ENCODE measurements around the gene EGFR.

Gene EGFR

DNA sequence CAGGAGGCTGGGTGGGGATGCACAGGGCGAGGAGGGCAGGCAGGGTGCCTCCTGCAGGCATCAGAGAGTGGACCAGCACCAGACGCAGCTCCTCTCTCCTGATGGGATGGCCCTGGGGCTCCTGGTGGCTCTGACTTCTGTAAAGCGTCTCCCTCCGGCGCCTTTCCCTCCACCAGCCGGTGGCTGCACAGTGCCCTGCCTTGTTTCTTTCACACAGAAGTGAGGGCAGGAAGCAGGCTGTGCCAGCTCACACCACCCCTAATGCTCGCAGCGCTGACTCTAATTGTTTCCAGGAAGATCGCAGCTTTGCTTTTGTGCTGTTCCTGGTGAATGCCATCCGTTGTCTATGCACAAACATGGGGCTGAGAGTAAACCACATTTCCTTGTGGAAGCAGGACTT is 194.0 kb downstream of the EGFR start:
- DNase-seq (ENCODE audit: low read depth) = no peak

DNA sequence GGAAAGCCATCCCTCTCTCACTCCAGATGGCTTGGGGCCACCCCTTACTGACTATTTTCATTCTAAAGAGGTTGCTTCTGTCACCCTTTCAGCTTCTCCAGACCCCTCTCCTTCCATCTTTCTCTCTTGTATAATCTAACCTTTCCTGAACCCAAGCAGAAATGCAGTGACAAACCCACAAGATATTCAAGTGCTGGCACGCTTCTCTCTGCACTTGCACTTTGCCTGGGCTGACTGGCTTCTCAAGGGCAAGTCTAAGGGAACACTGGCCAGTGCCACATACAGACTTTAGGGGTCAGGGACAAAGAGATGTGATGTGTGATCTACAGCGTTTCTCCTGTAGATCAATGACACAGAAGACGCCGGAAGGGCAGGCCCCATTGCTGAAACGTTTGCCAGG is 195.9 kb downstream of the EGFR start:
- DNase-seq (ENCODE audit: low read depth) = no peak

- DNase-seq (ENCODE audit: low read depth) = no peak
These were observed 204.2 kb downstream of the EGFR start for GRCh38 chr7:55223023-55223422.

DNA sequence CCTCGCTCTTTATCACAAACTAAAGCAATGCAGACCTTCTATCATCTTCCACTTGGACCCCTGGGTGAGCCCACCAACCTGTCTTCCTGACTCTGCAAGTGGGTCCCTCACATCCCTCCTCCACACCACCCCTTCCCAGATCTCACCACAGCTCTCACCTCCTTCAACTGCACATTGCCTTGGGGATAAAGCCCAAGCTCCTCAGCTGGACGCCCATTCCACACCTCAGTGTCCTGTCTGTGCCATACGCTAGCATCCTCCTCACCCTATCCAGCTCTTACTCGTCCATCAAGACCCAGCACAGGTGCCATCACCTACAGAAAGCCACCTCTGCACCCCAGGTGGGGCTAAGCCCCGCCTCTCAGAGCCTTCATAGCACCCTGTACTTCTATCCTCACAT is 205.3 kb downstream of the EGFR start:
- no peak for DNase-seq (ENCODE audit: low read depth)

DNA sequence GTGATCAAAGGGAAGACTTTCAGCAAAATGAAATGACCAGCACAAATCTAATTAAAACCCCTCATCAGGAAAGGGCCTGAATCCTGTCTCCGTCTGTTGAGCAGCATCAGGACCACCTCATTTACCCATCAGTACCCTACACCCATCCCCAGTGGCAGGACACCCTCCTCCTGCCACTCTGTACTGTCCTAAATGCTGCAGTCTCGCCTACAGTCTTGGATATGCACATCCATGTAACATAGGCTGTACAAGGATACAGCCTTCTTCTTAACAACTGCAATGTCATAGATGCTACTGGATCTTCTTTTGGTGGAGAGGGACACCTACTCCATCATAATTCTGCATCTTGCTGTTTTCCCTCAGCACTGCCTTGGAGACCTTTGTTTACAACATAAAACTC is 206.0 kb downstream of the EGFR start:
- DNase-seq (ENCODE audit: low read depth) = no peak

GRCh38 chr7:55230014-55230413 is 211.2 kb downstream of the EGFR start:
- no peak for DNase-seq (ENCODE audit: low read depth)

GRCh38 chr7:55231736-55232280 is 213.0 kb downstream of the EGFR start:
- no peak for DNase-seq (ENCODE audit: low read depth)

DNA sequence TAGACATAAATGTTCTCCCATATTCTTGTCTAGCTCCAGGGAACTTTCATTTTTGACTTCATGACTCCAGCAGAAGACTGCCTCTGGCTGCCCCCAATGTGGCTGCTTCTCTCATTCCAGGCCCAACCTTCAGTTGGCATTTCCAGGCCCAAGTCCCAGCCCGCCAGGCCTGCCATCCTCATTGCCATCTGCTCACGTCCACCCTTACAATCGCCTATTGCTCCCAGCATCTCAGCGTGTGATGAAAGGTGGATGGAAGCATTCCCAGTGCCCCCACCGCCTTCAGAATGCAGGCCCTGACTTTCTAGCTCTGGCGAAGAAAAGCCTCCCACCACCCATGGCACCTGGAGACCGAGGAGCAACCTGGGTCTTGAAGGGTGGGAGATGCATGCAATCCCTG is 214.2 kb downstream of the EGFR start:
- DNase-seq (ENCODE audit: low read depth) = no peak

GRCh38 chr7:55234408-55234807 is 215.6 kb downstream of the EGFR start:
- DNase-seq (ENCODE audit: low read depth) = no peak

GRCh38 chr7:55235115-55235514 is 216.3 kb downstream of the EGFR start:
- DNase-seq (ENCODE audit: low read depth) = no peak

- DNase-seq (ENCODE audit: low read depth) = no peak
These were observed 217.0 kb downstream of the EGFR start for GRCh38 chr7:55235801-55236200.

DNA sequence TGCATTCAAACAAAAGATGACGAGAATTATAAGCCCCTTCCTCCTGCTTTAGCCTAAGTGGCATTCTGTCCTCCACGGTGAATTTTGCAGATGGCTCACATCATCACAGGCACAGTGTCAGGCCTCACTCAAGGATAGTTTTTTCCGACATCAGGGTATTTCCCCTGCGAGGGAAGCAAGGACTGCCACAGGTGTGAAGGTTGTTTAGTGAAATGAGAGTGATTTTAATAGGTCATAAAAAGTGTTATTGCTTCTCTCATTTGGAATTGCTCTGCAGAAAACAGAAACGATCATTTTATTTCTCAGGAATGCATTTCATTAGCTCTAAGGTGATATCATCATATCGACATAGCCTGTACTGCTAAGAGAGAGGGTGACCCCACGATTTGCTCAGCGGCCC is 217.7 kb downstream of the EGFR start:
- no peak for DNase-seq (ENCODE audit: low read depth)

DNA sequence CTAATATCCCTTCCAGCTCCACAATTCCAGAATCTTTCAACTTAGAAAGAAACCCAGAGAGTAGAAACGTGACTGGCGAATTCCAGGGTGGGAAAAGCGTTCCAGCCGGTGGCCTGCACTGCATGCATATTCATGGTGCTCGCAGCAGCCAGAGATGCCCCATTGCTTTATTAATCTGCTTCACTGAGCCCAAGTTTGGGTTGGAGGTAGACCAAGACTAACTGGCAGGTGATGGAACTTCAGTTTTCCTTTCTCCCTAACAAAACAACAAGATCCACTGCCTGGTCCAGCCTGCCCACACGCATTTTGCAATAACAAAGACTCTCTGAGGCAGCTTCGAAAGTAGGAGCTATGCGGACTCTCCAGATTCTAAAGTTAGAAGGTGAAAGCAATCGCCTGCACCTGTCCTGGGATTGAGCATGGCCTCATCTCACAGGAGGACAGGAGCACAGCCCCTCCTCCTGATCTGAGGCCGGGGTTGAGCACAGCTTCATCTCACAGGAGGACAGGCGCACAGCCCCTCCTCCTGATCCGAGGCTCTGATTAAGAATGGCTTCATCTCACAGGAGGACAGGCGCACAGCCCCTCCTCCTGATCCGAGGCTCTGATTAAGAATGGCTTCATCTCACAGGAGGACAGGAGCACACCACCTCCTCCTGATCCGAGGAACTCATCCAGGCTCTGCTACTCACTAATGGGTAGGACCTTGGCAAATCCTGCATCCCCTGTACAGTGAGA is 218.5 kb downstream of the EGFR start:
- DNase-seq (ENCODE audit: low read depth) = no peak

DNA sequence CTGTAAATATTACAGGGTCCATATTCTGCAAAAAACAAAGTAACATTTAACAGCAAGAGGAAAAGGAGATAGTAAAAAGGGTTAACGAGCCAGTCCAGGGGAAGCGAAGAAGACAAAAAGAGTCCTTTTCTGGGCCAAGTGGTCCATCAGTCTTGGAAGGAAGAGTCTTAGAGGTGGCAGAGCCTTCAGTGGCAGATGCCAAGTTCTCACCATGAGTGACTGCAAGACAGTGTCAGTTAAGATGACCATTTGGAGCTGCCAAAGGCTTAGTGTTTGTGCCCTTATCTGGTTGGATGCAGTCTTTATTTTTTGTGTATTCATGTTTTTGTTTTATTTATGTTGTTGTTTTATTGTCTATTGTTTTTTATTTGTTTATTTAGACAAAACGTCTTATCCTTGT is 220.6 kb downstream of the EGFR start:
- no peak for DNase-seq (ENCODE audit: low read depth)

GRCh38 chr7:55240418-55241142 is 221.8 kb downstream of the EGFR start:
- DNase-seq (ENCODE audit: low read depth) = no peak

GRCh38 chr7:55241958-55242357 is 223.1 kb downstream of the EGFR start:
- no peak for DNase-seq (ENCODE audit: low read depth)

DNA sequence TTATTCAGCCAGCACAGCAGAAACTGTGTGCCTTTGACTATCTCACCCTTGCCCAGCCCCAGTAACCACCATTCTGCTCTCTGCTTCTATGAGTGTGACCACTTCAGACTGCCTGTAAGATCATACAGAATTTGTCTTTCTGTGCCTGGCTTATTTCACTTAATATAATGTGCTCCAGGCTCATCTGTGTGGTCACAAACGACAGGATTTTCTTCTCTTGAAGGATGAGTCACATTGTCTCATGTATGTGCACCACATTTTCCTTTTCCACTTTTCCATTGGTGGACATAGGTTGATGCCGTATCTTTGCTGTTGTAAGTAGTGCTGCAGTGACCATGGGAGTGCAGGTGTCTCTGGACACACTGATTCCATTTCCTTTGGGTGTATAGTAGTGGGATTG is 223.8 kb downstream of the EGFR start:
- no peak for DNase-seq (ENCODE audit: low read depth)

- no peak for DNase-seq (ENCODE audit: low read depth)
These were observed 225.4 kb downstream of the EGFR start for GRCh38 chr7:55244006-55244745.

DNA sequence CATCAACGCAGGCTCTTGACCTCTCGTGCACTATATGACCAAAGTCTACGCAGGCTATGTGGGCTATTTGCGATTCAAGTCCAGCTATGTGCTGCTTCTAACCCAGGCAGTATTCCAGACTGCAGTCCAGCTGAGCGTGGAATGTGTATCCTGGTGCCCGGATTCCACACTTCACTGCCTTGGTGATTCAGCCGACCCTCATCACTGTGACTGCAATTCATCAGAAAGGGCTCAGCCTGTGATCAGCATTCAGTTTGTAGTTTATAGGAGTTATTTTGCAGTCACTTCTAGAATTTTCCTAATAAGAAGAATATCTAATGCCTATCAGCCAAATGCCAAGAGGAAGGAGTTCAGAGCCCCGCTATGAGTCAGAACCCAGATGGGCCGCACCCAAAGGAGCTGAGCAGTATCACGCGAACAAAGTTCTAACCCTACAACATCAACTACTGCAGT is 226.5 kb downstream of the EGFR start:
- no peak for DNase-seq (ENCODE audit: low read depth)

GRCh38 chr7:55246171-55246570 is 227.4 kb downstream of the EGFR start:
- no peak for DNase-seq (ENCODE audit: low read depth)

- DNase-seq (ENCODE audit: low read depth) = no peak
These were observed 228.6 kb downstream of the EGFR start for GRCh38 chr7:55247428-55247827.

- DNase-seq (ENCODE audit: low read depth) = no peak
These were observed 229.7 kb downstream of the EGFR start for GRCh38 chr7:55248526-55248925.

DNA sequence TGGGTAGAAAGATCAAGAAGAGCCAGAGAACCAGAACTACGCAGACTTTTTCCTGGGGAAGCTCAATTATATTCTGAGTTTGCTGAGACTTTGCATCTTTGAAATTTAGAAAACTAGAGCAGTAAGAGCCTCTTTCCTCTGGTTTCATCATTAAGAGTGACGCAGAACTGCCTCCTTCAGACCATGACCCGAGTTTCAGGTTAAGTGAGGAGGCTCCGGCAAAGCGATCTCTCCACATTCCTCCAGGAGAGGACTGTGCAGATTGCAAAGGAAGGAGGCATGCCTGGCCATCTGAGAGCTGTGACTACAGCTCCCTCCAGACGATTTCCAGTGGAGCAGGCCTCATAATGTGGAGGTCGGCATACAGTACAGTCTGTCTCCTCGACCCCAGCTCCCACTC is 230.5 kb downstream of the EGFR start:
- DNase-seq (ENCODE audit: low read depth) = no peak
